Endodermal cell (in vitro differentiated cells): ENCODE results near the gene NOB1. TPM values are rescaled to one million over a fixed set of nuclear protein-coding genes. Genes with fewer than 3 reads are reported as not detected.
A peak's percentile ranks its signal among the peaks of the same experiment; 100 is the strongest.

Experiments
- DNase-seq: peaks from one replicate; pipeline ENCODE4 v3.0.0-alpha.2; 2017
- H3K27ac ChIP-seq: 2 replicates; pipeline ENCODE4 v1.5.1; 2013; ENCODE audit warnings: mild to moderate bottlenecking, low read depth, low read length, moderate library complexity
- H3K27me3 ChIP-seq: 2 replicates; pipeline ENCODE4 v1.6.1; 2013; ENCODE audit warnings: mild to moderate bottlenecking, low read length, moderate library complexity; ENCODE audit not compliant: insufficient read depth, control insufficient read depth, poor library complexity, severe bottlenecking
- H3K36me3 ChIP-seq: 2 replicates; pipeline ENCODE4 v1.7.0; 2013; ENCODE audit warnings: mild to moderate bottlenecking, low read length, moderate library complexity; ENCODE audit not compliant: control insufficient read depth, insufficient read depth
- H3K4me1 ChIP-seq: one replicate; pipeline ENCODE4 v1.7.0; 2013; ENCODE audit warnings: low read length; ENCODE audit not compliant: control insufficient read depth, insufficient read depth
- H3K4me3 ChIP-seq: 2 replicates; pipeline ENCODE4 v1.5.1; 2013; ENCODE audit warnings: mild to moderate bottlenecking, low read length, moderate library complexity
- H3K9ac ChIP-seq: 2 replicates; pipeline ENCODE4 v1.6.1; 2013; ENCODE audit warnings: mild to moderate bottlenecking, low read length, moderate library complexity; ENCODE audit not compliant: poor library complexity, severe bottlenecking; ENCODE audit errors: extremely low read depth
- H3K9me3 ChIP-seq: 2 replicates; pipeline ENCODE4 v1.6.1; 2013; ENCODE audit warnings: mild to moderate bottlenecking, low read length, moderate library complexity; ENCODE audit not compliant: control insufficient read depth
- H3K27ac Mint-ChIP-seq: 2 replicates; pipeline ENCODE4 v1.8.0; 2020; ENCODE audit warnings: mixed read lengths
- H3K27me3 Mint-ChIP-seq: 2 replicates; pipeline ENCODE4 v1.8.0; 2021; ENCODE audit warnings: mild to moderate bottlenecking, mixed read lengths; ENCODE audit not compliant: insufficient read depth
- H3K36me3 Mint-ChIP-seq: 2 replicates; pipeline ENCODE4 v1.8.0; 2020; ENCODE audit warnings: low read depth, mixed read lengths
- H3K4me1 Mint-ChIP-seq: 2 replicates; pipeline ENCODE4 v1.8.0; 2020; ENCODE audit warnings: mixed read lengths
- H3K4me3 Mint-ChIP-seq: 2 replicates; pipeline ENCODE4 v1.8.0; 2020; ENCODE audit warnings: mild to moderate bottlenecking, moderate library complexity, mixed read lengths
- H3K9me3 Mint-ChIP-seq: 2 replicates; pipeline ENCODE4 v1.8.0; 2020; ENCODE audit warnings: mild to moderate bottlenecking, mixed read lengths
- WGBS, 2 experiments: methylation state at CpG; one replicate each; pipeline versions ENCODE4 v1.1.5 to v1.1.7; 2013; ENCODE audit warnings: missing lambda C conversion rate in 2 of 2, mixed read lengths in 1 of 2; ENCODE audit not compliant: insufficient coverage in 1 of 2, insufficient read length in 1 of 2; 5-methylcytosine and 5-hydroxymethylcytosine counted together
- total RNA-seq, 2 donors: library from RNA; stranded (reverse); fragmentation: NEBNext Ultra II Directional in 1 of 2; extraction: Animal tissue kit (Norgen Biotek cat#: 25700) in 1 of 2; gene quantifications; 2 replicates in 1 of 2; 3 replicates in 1 of 2; pipeline ENCODE4 v1.2.1, GENCODE V29; 2021
- TF ChIP-seq, protein P1 (sequence below): fragments of 200-600 bp; sonication (generic); conservative IDR thresholded peaks from 2 replicates; pipeline ENCODE4 v1.5.0; 2021; ENCODE audit warnings: antibody characterized with exemption, mild to moderate bottlenecking

NOB1 gene
- total RNA-seq, 2 donors from 2014 or later: 53.1 to 53.4 TPM

DNA sequence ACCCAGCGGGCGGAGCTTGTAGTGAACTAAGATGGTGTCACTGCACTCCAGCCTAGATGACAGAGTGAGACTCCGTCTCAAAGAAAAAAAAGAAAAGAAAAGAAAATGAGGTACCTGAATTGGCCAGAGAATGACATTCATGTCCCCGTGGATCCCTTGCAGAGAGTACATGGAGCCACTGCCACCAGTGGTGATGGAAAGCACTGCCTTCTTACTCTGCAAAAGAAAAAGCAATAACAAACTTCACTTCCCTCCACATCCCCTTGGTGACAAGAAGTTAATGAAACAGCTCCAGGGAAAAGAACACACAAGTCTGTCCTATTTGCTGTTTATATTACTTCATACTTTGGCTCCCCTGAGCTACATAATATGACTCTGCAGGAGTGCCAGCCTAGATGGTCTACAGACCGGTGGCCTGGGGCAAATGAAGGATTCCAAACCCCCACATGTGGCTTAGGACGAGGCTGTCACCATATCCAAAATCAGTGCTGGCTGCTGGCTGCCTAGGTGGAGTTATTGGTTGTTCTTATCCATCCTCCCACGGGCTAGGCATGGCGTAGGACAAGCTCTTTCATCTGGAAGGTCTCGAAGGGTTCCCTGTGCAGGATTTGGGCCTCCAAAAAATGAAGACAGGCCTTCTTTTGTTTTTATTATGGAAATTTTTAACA, 41.7 kb downstream of the NOB1 start:
- no peaks in the 10 kb centered on the region for H3K9me3 ChIP-seq
- Mint-ChIP-seq H3K36me3 (peaks cover 67% of the 10 kb centered on the region), H3K4me1 (no peaks in the 10 kb centered on the region), H3K27ac (no peak overlapping the region), H3K27me3 (no peaks in the 10 kb centered on the region), H3K4me3 (no peak overlapping the region), H3K9me3 (no peaks in the 10 kb centered on the region)
- peaks cover 26% of the 10 kb centered on the region for H3K36me3 ChIP-seq
- no peak for DNase-seq
- H3K4me1 ChIP-seq: no peaks in the 10 kb centered on the region
- no peak overlapping the region for H3K4me3 ChIP-seq
- TF ChIP-seq, protein P1, sequence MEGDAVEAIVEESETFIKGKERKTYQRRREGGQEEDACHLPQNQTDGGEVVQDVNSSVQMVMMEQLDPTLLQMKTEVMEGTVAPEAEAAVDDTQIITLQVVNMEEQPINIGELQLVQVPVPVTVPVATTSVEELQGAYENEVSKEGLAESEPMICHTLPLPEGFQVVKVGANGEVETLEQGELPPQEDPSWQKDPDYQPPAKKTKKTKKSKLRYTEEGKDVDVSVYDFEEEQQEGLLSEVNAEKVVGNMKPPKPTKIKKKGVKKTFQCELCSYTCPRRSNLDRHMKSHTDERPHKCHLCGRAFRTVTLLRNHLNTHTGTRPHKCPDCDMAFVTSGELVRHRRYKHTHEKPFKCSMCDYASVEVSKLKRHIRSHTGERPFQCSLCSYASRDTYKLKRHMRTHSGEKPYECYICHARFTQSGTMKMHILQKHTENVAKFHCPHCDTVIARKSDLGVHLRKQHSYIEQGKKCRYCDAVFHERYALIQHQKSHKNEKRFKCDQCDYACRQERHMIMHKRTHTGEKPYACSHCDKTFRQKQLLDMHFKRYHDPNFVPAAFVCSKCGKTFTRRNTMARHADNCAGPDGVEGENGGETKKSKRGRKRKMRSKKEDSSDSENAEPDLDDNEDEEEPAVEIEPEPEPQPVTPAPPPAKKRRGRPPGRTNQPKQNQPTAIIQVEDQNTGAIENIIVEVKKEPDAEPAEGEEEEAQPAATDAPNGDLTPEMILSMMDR: peak; percentile 20
- WGBS, 2 experiments: 91% methylated on average over 7 to 9 of the region's 9 CpGs
- no peak overlapping the region for H3K27ac ChIP-seq
- no peak overlapping the region for H3K9ac ChIP-seq
- H3K27me3 ChIP-seq: no peaks in the 10 kb centered on the region

DNA sequence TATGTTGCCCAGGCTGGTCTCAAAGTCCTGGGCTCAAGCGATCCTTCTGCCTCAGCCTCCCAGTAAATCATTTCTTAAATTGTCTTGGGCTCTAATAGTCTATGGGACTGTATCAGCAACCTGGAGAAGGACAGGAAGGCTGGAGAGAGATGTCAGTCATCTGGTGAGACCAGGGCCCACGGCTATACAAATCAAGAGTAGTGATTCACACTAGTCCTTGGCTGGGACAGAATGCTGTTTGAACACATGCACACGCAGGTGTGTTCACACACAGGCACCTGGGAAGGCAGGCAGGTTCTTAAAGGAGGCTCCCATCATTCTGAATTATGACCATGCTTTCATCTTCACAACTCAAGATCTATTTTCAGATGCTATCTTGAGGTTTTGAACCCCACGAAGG, 42.4 kb downstream of the NOB1 start:
- DNase-seq: no peak
- 92 to 96% methylated on average over 4 of the region's 4 CpGs for WGBS, 2 experiments
- H3K36me3 Mint-ChIP-seq: peaks cover 65% of the 10 kb centered on the region
- Histone ChIP-seq H3K9ac (no peak overlapping the region), H3K27me3 (no peaks in the 10 kb centered on the region), H3K36me3 (peaks cover 29% of the 10 kb centered on the region), H3K27ac (no peak overlapping the region), H3K4me3 (no peak overlapping the region), H3K4me1 (no peaks in the 10 kb centered on the region), H3K9me3 (no peaks in the 10 kb centered on the region)
- TF ChIP-seq, protein P1: no peak
- no peaks in the 10 kb centered on the region for H3K27me3 Mint-ChIP-seq
- H3K4me1 Mint-ChIP-seq: no peaks in the 10 kb centered on the region
- no peak overlapping the region for H3K4me3 Mint-ChIP-seq
- no peaks in the 10 kb centered on the region for H3K9me3 Mint-ChIP-seq
- H3K27ac Mint-ChIP-seq: no peak overlapping the region

DNA sequence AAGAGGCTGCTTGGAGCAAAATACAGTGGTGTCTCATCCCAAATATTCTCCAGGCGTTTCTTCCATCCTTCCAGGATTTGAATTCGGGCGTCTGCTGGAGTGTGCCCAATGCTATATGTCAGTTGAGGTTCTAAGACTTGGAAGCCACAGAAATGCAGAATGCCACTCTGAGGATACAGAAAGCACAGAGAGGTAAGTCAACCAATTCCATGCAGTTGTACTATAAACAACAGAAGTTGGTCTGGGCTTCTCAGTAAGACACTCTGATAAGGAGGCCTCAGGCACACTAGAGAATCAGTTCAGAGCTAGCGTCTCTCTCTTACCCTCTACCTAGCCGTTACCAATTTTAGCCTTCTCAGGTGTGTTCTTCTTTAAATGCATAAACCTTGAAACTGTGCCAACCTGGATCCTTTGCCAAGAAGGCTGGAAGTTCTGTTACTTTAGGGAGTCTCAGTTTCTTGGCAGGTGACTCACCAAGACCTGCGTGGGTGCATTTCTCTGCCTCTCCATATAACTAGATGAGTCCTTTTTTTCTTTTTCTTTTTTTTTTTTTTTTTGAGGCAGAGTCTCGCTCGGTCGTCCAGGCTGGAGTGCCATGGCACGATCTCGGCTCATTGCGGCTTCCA, 43.5 kb downstream of the NOB1 start:
- no peaks in the 10 kb centered on the region for H3K27me3 Mint-ChIP-seq
- H3K27ac Mint-ChIP-seq: no peak overlapping the region
- Histone ChIP-seq H3K27ac (no peak overlapping the region), H3K27me3 (no peaks in the 10 kb centered on the region), H3K4me1 (no peaks in the 10 kb centered on the region), H3K4me3 (no peak overlapping the region), H3K9me3 (no peaks in the 10 kb centered on the region), H3K36me3 (peaks cover 34% of the 10 kb centered on the region), H3K9ac (no peak overlapping the region)
- H3K4me3 Mint-ChIP-seq: no peak overlapping the region
- peaks cover 55% of the 10 kb centered on the region for H3K36me3 Mint-ChIP-seq
- H3K4me1 Mint-ChIP-seq: no peaks in the 10 kb centered on the region
- H3K9me3 Mint-ChIP-seq: no peaks in the 10 kb centered on the region
- WGBS, 2 experiments: 93 to 95% methylated on average over 11 to 12 of the region's 12 CpGs
- no peak for DNase-seq
- TF ChIP-seq, protein P1: no peak
